NK-92 (cell line): Measurements from ENCODE around the gene BLOC1S1.

ENCODE experiments used
- DNase-seq: peaks from one replicate; lab custom pipeline; 2025; ENCODE audit not compliant: unreplicated experiment; lab: John Stamatoyannopoulos, UW

The BLOC1S1 gene

DNA sequence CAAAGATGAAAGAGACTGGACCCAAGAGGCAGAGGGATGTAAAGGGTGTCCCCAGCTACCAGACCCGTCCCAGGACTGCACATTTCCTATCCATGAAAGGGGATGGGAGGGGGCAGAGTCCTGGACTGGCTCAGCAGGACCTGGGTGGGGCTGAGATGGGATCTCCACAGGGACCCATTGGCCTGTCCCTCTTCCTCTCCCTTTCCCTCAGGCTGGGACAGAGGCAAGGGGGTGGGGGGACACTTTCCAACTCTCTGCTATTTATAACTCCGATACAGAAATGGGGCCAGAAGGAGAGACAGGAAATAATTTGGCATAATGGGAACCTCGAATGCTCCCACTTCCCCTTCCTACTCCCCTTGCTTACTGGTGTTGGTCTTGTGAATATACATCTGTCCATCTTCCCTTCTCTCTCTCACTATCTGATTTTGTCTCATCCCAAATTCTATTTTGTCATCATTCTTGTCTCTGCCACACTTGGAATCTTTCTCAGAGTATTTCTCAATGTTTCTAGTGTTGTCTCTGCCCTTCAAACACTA is 7.1 kb upstream of the BLOC1S1 start:
- no peak for DNase-seq

DNA sequence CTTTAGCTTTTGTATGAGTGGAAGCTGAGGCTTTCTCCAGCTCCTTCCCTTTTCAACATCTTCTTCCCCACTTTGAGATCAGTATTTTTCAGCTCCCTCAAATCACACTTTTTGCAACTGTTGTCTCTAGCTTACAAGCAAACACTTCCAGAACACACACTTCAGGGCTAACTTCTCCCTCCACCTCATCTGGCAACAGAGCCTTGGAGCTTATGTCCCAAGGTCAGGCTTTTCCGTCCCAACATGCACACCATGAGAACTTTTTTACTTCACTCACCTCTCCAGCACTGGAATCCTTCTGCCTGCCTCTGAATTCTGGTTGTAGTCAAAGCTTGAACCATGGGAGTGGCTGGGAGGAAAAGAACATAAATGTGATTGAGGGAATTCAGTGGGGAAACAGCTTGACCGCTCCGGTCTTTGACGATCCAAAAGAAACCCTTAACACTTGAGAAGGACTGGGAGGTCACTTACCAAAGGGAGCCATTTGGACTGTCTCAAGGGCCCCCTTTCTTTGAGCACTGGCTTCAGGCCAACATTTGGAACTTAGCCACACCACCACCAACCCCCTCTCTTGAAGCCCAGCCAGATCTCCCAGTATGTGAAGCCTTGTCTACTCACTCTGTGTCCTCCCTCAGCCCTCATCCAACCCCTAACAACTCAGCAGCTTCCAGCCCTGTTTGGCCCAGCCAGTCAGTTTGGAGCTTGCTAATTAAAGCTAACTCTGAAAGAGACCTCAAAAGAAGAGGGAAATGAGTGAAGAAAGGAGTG is 3.9 kb upstream of the BLOC1S1 start:
- DNase-seq, result no peak

GRCh38 chr12:55712700-55713415 is 3.0 kb upstream of the BLOC1S1 start:
- DNase-seq, result no peak

DNA sequence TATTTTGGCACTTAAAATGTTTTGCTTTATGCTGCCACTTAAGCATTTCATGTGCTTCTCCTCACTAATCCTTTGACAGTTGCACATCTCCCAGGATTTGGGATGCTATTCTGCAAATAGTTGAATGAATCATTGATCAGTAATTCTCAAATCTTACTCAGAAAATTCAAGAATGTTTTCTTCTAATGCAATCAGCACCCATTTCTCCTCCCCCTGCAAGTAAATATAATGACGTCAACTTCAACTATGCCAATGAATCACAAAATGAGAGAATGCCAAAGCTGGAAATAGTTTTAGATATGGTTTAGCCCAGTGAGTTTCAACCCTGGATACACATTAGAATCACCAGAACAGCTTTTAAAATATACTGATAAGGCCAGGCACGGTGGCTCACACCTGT is 2.1 kb upstream of the BLOC1S1 start:
- no peak for DNase-seq

- DNase-seq, result no peak
Observed at GRCh38 chr12:55715169-55715764, 579 bp upstream of the BLOC1S1 start.

DNA sequence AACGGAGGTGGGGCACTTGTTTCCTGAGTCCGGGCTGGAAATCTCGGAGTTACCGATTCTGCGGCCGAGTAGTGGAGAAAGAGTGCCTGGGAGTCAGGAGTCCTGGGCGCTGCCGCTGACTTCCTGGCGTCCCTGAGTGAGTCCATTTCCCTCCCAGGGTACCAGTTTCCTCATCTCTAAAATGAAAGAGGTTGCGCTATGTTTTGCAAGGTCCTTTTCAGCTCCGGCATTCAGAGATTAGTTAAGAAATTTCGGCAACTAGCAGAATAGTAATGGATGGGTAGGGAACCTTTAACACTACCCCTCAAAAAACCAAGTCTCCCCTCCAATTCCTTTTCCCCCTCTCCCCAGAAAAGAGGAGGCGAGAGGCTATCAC is 724 bp downstream of the BLOC1S1 start:
- no peak for DNase-seq

DNA sequence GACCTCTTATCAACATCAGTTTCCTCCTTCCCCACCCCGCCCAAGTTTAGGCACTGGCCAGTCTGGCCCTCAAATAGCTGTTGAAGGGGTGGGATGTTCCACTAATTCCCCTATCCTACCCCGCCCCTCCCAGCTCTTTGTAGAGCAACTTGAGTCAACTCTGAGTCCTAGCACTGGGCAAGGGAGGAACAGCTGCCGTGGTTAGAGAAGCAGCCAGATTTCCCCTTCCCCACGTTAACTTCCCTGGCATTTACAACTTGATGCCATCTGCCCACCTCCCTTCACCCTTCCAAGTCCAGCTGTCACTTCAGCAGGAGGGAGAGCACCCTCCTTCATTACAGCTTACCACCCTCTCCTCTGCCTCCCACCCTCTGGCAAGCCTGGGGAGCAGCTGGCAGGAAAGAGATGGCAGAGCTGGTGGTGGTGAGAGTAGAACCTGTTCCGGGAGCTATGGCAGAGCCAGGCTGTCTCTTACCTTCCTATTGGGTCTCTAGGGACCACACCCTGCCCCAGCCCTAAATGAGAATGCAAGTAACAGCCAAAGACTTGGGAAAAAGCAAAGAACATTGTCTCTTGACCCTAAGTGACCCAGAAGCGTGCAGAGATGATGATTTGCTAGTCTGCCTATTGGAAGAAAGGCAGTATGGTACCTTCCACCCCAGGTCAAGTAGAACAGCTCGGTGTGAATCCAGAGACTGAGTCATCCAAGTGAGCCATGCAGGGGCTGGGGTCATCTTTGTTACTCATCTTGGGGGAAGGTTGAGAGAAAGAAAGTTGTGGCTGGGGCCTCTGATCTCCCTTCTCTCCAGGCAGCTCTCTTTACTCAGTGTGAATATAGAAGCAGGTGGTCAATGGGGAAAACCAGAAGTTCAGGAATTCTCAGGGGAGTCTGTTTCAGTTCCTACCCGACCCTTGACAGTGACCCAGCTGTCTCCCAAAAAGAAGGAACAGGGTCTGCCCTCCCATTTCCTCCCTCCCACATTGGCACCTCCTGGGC is 1.5 kb downstream of the BLOC1S1 start:
- DNase-seq, result no peak

- DNase-seq, result no peak
Observed at GRCh38 chr12:55718015-55718414, 2.2 kb downstream of the BLOC1S1 start.

DNA sequence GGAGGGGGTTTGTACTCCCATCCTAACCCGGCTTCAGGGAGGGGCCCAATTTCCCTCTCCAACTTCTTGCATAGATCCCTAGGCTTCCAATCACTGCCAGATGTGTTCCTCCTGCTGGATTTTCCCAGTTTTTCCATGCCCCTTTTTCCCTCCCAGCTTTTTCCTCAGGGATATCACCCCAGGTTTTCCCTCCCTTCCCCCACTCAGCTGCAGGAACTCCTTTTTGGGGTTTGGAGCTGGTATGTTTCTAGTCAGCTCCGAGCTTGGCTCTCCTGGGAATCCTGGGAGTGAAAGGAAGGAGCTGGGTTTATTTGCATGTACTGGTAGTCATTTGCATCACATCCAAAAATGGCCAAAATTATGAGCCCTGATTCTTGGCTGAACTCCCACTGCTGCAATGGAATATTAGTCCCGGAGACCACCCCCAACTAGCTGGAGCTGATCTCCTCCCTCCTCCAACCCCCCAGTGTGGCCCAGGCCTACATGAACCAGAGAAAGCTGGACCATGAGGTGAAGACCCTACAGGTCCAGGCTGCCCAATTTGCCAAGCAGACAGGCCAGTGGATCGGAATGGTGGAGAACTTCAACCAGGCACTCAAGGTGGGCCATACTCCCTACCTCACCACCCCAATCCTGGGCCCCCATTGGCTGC is 2.9 kb downstream of the BLOC1S1 start:
- DNase-seq, result no peak

GRCh38 chr12:55719371-55719770 is 3.5 kb downstream of the BLOC1S1 start:
- no peak for DNase-seq

DNA sequence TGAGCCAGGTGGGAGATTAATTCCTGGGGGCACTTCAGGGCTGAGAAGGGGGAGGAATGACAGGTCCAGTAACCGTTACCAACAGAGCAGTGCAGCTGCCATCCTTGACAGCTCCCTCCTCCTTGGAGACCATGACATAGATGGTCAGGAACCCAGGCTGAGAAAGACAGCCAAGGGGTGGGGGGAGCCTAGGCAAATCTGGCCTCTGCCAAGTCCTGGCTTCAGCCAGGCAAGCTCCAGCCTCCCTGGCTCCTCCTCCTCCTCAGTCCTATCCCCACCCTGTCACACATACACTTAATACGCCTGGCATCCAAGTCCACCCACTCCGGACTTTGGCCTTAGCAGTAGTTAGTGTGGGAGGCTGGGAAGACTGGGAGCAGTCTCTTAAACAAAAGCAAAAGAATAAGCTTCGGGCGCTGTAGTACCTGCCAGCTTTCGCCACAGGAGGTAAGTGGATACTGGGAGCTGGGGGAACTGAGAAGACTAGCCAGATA is 4.3 kb downstream of the BLOC1S1 start, which contains the start of gene RDH5:
TSS of gene RDH5 (plus strand) at position 323 of the 494 bp plus-strand sequence. CDS start 792 bp downstream, outside the sequence.
- DNase-seq, result no peak

DNA sequence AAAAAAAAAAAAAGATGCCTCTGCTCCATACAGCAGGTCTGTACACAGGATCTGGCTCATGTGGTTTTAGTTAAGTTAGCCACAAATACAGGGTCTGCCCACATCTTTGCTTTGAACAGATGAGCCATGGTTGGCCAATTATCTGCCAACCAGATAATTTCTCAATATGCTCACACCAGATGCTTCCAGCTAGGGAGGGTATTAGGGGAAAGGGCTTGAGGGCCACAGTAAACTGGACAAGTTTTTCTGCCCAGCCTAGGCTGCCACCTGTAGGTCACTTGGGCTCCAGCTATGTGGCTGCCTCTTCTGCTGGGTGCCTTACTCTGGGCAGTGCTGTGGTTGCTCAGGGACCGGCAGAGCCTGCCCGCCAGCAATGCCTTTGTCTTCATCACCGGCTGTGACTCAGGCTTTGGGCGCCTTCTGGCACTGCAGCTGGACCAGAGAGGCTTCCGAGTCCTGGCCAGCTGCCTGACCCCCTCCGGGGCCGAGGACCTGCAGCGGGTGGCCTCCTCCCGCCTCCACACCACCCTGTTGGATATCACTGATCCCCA is 5.1 kb downstream of the BLOC1S1 start:
- no peak for DNase-seq

- DNase-seq, result no peak
Observed at GRCh38 chr12:55721601-55722213, 5.9 kb downstream of the BLOC1S1 start.

DNA sequence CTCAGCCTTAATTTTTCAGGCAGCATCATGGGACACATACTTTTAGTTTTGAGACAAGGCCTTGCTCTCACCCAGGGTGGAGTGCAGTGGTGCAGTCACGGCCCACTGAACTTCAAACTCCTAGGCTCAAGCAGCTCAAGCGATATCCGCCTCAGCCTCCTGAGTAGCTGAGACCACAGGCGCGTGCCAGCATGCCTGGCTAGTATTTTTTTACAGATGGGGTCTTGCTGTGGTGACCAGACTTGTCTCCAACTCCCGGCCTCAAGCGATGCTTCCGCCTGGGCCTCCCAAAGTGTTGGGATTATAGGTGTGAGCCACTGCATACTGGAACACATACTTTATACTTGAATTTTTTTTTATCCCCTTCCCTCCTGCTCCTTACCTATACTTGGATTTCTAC is 7.1 kb downstream of the BLOC1S1 start:
- no peak for DNase-seq

GRCh38 chr12:55723516-55724225 is 7.8 kb downstream of the BLOC1S1 start:
- DNase-seq, result no peak

DNA sequence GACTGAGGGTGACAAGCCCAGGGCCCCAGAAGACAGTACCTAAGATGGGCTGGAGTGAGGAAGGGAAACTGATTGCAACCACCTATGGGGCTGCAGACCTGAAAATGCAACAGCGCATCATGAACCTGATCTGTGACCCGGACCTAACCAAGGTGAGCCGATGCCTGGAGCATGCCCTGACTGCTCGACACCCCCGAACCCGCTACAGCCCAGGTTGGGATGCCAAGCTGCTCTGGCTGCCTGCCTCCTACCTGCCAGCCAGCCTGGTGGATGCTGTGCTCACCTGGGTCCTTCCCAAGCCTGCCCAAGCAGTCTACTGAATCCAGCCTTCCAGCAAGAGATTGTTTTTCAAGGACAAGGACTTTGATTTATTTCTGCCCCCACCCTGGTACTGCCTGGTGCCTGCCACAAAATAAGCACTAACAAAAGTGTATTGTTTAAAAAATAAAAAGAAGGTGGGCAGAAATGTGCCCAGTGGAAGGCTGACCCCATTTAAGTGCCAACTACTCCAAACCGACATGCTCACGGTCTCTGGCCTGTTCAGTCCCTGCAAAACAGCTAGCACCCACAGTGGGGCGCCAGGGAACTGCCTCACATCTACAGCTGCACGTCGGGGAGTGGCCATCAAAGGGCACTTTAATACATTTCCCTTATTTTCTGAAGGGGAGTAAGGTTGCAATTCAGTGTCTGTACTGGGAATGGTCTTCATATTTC is 8.5 kb downstream of the BLOC1S1 start:
- DNase-seq, result no peak

DNA sequence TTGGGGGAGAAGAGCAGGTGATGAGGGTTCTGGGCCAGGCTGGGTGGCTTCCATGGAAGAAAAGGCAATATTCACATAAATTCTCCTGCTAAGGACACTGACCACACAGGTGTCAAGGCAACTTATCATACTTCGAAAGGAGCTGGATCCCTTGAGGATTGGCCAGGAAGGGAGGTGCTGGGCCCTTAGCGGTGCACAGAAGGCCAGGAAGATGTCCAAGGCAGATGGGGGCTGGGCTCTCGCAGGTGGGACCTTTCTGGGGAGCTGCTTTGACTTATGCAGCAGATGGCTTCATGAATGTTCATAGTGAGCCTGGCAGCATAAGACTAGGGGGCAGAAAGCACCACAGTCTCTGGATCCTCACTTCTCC is 9.1 kb downstream of the BLOC1S1 start:
- no peak for DNase-seq

DNA sequence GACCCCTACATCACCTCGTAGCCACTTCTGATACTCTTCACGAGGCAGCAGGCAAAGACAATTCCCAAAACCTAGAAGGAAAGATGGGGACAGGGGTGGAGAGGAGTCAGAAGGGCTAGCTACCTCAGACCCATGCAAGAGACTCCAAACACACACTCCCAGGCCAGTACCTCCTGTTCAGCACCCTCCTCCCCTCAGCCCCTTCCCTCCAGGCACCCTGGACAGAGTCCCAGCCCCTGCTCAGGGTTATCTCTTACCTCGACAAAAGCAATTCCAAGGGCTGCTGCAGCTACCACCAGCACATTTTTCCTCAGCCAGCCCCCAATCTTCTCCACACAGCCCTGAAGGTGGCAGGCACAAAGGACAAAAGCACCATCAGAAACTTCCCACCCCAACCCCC is 9.7 kb downstream of the BLOC1S1 start:
- DNase-seq, result no peak
